GM12873 (cell line): ENCODE data around the gene MT1E.

Experiments
- CTCF ChIP-seq: IDR thresholded peaks from 2 replicates; pipeline ENCODE4 v1.5.1; 2012; ENCODE audit warnings: low read depth, mild to moderate bottlenecking, moderate library complexity, low read length, control low read depth; ENCODE audit not compliant: insufficient read depth; ENCODE audit errors: missing control alignments

The MT1E gene

GRCh38 chr16:56603589-56603988, 22.0 kb upstream of the MT1E start:
- peak; percentile 37 for TF ChIP-seq CTCF

- TF ChIP-seq CTCF: no peak
Measured at GRCh38 chr16:56604966-56605365, 20.6 kb upstream of the MT1E start.

GRCh38 chr16:56605475-56605874, 20.1 kb upstream of the MT1E start:
- no peak for TF ChIP-seq CTCF

- TF ChIP-seq CTCF: no peak
Measured at GRCh38 chr16:56606071-56606475, 19.5 kb upstream of the MT1E start.

GRCh38 chr16:56606476-56607108, 19.0 kb upstream of the MT1E start:
- no peak for TF ChIP-seq CTCF

- TF ChIP-seq CTCF: no peak
Measured at GRCh38 chr16:56607109-56607618, 18.4 kb upstream of the MT1E start.

- no peak for TF ChIP-seq CTCF
Measured at GRCh38 chr16:56607675-56608042, 17.9 kb upstream of the MT1E start.
